NCI-H187 (cell line): ENCODE data around the gene ATP8A2.

Experiments used
- DNase-seq, 2 experiments: peaks; one replicate each; lab custom pipeline; 2025; lab: John Stamatoyannopoulos, UW

Gene ATP8A2

GRCh38 chr13:25384758-25385410, 13.1 kb downstream of the ATP8A2 start:
- DNase-seq = no peak

- no peak for DNase-seq
These were observed 20.2 kb downstream of the ATP8A2 start for GRCh38 chr13:25391932-25392331.

GRCh38 chr13:25394402-25395060, 22.8 kb downstream of the ATP8A2 start:
- DNase-seq = no peak

- no peak for DNase-seq
These were observed 26.0 kb downstream of the ATP8A2 start for GRCh38 chr13:25397763-25398162.

GRCh38 chr13:25400925-25401324, 29.2 kb downstream of the ATP8A2 start:
- DNase-seq = no peak

- no peak for DNase-seq
These were observed 30.2 kb downstream of the ATP8A2 start for GRCh38 chr13:25401958-25402357.

GRCh38 chr13:25406377-25406776, 34.6 kb downstream of the ATP8A2 start:
- DNase-seq = no peak

- DNase-seq = no peak
These were observed 38.2 kb downstream of the ATP8A2 start for GRCh38 chr13:25409938-25410337.

- peak; percentile 66 to 69 for DNase-seq
These were observed 43.5 kb downstream of the ATP8A2 start for GRCh38 chr13:25415241-25415640.

GRCh38 chr13:25417535-25417934, 45.8 kb downstream of the ATP8A2 start:
- DNase-seq = no peak

- DNase-seq = peak; percentile 12 to 23
These were observed 48.4 kb downstream of the ATP8A2 start for GRCh38 chr13:25420161-25420560.

- no peak for DNase-seq
These were observed 49.8 kb downstream of the ATP8A2 start for GRCh38 chr13:25421612-25422011.

- no peak for DNase-seq
These were observed 50.4 kb downstream of the ATP8A2 start for GRCh38 chr13:25422153-25422552.

- no peak for DNase-seq
These were observed 52.1 kb downstream of the ATP8A2 start for GRCh38 chr13:25423831-25424230.

- no peak for DNase-seq
These were observed 57.7 kb downstream of the ATP8A2 start for GRCh38 chr13:25429466-25429865.

- no peak for DNase-seq
These were observed 60.9 kb downstream of the ATP8A2 start for GRCh38 chr13:25432691-25433090.

GRCh38 chr13:25440061-25440460, 68.3 kb downstream of the ATP8A2 start:
- DNase-seq = no peak

- DNase-seq = no peak
These were observed 74.5 kb downstream of the ATP8A2 start for GRCh38 chr13:25446261-25446660.

- DNase-seq = no peak
These were observed 75.6 kb downstream of the ATP8A2 start for GRCh38 chr13:25447396-25447795.

- DNase-seq = no peak
These were observed 82.1 kb downstream of the ATP8A2 start for GRCh38 chr13:25453850-25454365.

- DNase-seq = peak in 1 of 2 experiments; percentile 8
These were observed 83.4 kb downstream of the ATP8A2 start for GRCh38 chr13:25455146-25455545.

GRCh38 chr13:25457566-25457965, 85.8 kb downstream of the ATP8A2 start:
- DNase-seq = no peak

GRCh38 chr13:25462301-25463125, 90.7 kb downstream of the ATP8A2 start:
- DNase-seq = no peak
